Measurements from ENCODE around the gene RHOF. TPM values are rescaled to one million over a fixed set of nuclear protein-coding genes. Genes with fewer than 3 reads are reported as not detected.

Gene RHOF
- total and polyA plus RNA-seq, 2 of the 13 experiments (the other 11 are each of a cell fraction or from before 2014, with no cell fraction given) = 14.6 to 32.2 TPM

- no peak for TF ChIP-seq ZNF281 (CRISPR knock-in tag; IDR thresholded peaks at IDR 0.05; ENCODE audit: borderline replicate concordance)
- TF ChIP-seq ZNF777 (CRISPR knock-in tag; IDR thresholded peaks at IDR 0.05) = no peak
- TF ChIP-seq KMT2A (CRISPR knock-in tag; IDR thresholded peaks at IDR 0.05) = no peak
- TF ChIP-seq FOXA1 (IDR thresholded peaks at IDR 0.05) = no peak
- TF ChIP-seq FOXA1 (CRISPR knock-in tag; IDR thresholded peaks at IDR 0.05) = no peak
- TF ChIP-seq ZNF629 (CRISPR knock-in tag; conservative IDR thresholded peaks at IDR 0.05) = peak; percentile 98
- TF ChIP-seq ZHX1 (CRISPR knock-in tag; IDR thresholded peaks at IDR 0.05; ENCODE audit: low read depth) = no peak
- TF ChIP-seq HMGXB4 (CRISPR knock-in tag; IDR thresholded peaks at IDR 0.05; ENCODE audit: borderline replicate concordance in 1 of 2, low read depth in 1 of 2) = peak; percentile 15 to 54; a peak in 3 of 4 replicates
- TF ChIP-seq GZF1 (CRISPR knock-in tag; IDR thresholded peaks at IDR 0.05) = no peak
- no peak for TF ChIP-seq ATAD3A (CRISPR knock-in tag; IDR thresholded peaks at IDR 0.05)
- TF ChIP-seq PAXIP1 (CRISPR knock-in tag; conservative IDR thresholded peaks at IDR 0.05) = no peak
- no peak for TF ChIP-seq ZNF850 (CRISPR knock-in tag; conservative IDR thresholded peaks at IDR 0.05)
- TF ChIP-seq ZNF180 (CRISPR knock-in tag; IDR thresholded peaks at IDR 0.05; ENCODE audit: borderline replicate concordance, low read depth) = no peak
- TF ChIP-seq MZF1 (CRISPR knock-in tag; IDR thresholded peaks at IDR 0.05; ENCODE audit: borderline replicate concordance) = no peak
- no peak for TF ChIP-seq ZFP41 (CRISPR knock-in tag; IDR thresholded peaks at IDR 0.05; ENCODE audit: borderline replicate concordance)
- no peak for TF ChIP-seq ZMAT5 (CRISPR knock-in tag; IDR thresholded peaks at IDR 0.05; ENCODE audit: borderline replicate concordance, low read depth)
- TF ChIP-seq ZNF562 (CRISPR knock-in tag; IDR thresholded peaks at IDR 0.05; ENCODE audit: borderline replicate concordance) = no peak
These were observed 18.9 kb upstream of the RHOF start (continued) for GRCh38 chr12:121812320-121812871.

All from HepG2 (cell line).